ENCODE measurements around the gene PTPRE. TPM values are rescaled to one million over a fixed set of nuclear protein-coding genes. Genes with fewer than 3 reads are reported as not detected.

Gene PTPRE
- total RNA-seq, 1 experiment from 2014 or later = 11.6 TPM

DNA sequence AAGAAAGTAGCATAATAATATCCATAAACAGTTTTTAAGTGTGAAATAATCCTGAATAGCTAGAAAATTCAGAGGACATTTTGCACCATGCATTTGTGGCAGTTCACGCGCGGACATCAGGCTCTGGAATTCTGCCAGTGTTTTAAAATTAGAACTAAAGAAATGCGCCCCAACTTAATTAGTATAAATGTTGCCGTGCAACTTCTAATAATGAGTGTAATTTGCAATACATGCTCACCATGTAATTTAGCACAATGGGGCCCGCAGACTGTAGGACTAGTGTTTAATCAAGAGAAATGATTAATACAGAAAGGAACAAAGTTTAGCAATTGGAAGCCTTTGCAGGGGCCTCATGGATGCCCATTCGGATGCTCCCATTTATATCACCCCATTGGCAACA, 96.6 kb downstream of the PTPRE start:
- no peaks in the 10 kb centered on the region for H3K27me3 ChIP-seq (replicated peaks; ENCODE audit: insufficient read depth, low read depth, low read length, poor library complexity)
- no peak for DNase-seq (ENCODE audit: low spot score)
- intact Hi-C loops (cut with micrococcal nuclease; ENCODE audit: unreplicated experiment) = no loop called here
- H3K4me1 ChIP-seq (ENCODE audit: insufficient read depth, low read length, poor library complexity, severe bottlenecking) = no peaks in the 10 kb centered on the region
- POLR2A ChIA-PET (ENCODE audit: low non-redundant PET) = no interaction called here
- H3K9me3 ChIP-seq (ENCODE audit: low read depth, low read length, poor library complexity, severe bottlenecking) = no peaks in the 10 kb centered on the region
- BruUV-seq (replicated peaks) = no TSS peak
- CTCF ChIA-PET = no interaction called here
- H3K36me3 ChIP-seq (ENCODE audit: insufficient read depth, low read length, poor library complexity, severe bottlenecking) = no peaks in the 10 kb centered on the region
- H3K27ac ChIP-seq (ENCODE audit: low read depth, low read length, poor library complexity, severe bottlenecking) = no peak overlapping the region
- TF ChIP-seq, protein P1, sequence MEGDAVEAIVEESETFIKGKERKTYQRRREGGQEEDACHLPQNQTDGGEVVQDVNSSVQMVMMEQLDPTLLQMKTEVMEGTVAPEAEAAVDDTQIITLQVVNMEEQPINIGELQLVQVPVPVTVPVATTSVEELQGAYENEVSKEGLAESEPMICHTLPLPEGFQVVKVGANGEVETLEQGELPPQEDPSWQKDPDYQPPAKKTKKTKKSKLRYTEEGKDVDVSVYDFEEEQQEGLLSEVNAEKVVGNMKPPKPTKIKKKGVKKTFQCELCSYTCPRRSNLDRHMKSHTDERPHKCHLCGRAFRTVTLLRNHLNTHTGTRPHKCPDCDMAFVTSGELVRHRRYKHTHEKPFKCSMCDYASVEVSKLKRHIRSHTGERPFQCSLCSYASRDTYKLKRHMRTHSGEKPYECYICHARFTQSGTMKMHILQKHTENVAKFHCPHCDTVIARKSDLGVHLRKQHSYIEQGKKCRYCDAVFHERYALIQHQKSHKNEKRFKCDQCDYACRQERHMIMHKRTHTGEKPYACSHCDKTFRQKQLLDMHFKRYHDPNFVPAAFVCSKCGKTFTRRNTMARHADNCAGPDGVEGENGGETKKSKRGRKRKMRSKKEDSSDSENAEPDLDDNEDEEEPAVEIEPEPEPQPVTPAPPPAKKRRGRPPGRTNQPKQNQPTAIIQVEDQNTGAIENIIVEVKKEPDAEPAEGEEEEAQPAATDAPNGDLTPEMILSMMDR (conservative IDR thresholded peaks at IDR 0.05; ENCODE audit: low read depth, low read length) = no peak
- no peak for TF ChIP-seq EZH2 (IDR thresholded peaks at IDR 0.05; ENCODE audit: borderline replicate concordance, low read depth, low read length, poor library complexity, severe bottlenecking)
- no peak overlapping the region for H3K4me3 ChIP-seq (ENCODE audit: low read depth, low read length, poor library complexity, severe bottlenecking)

DNA sequence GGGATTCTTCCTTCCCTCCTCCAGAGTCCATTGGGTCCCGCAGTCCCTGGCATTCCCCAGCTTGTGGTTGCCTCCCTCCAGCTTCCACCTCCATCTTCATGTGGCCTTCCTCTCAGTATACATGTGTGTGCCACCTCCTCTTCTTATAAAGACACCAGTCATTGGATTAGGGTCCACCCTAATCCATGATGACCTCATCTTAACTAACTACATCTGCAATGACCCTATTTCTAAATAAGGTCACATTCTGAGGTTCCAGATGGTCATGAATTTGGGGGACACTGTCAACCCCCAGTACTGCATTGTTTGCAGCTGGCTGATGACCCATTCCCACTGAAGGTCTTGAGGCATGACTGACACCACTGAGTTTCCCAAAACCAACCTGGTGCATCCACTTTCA, 99.0 kb downstream of the PTPRE start:
- intact Hi-C loops (cut with micrococcal nuclease; ENCODE audit: unreplicated experiment) = no loop called here

DNA sequence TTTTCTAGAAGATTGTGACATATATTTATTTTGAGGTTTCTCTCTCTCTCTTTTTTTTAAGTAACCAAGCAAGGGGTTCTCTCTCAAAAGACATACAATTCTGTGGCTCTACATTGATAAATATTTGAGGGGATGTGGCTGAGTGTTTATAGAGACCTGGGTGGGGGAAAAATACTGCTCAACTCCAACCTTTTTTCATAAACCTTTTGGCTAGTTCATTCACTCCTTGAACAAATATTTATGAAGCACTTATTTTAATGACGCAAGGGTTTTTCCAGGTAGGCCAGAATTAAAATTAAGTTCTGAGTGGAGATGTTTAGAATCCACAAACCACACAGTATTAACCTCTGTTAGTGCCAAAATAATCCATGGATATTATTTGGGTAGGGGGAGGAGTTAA, 100.2 kb downstream of the PTPRE start:
- intact Hi-C loops (cut with micrococcal nuclease; ENCODE audit: unreplicated experiment) = no loop called here
- ChIA-PET POLR2A (ENCODE audit: low non-redundant PET) (no interaction called here), CTCF (interaction anchor here (1.0 kb wide), 1 partner anchor 100 kb away, joined by 3 read pairs; the partner anchor contains the start of gene PTPRE)
- DNase-seq (ENCODE audit: low spot score) = no peak
- Histone ChIP-seq H3K4me3 (ENCODE audit: low read depth, low read length, poor library complexity, severe bottlenecking) (no peak overlapping the region), H3K9me3 (ENCODE audit: low read depth, low read length, poor library complexity, severe bottlenecking) (no peaks in the 10 kb centered on the region), H3K27ac (ENCODE audit: low read depth, low read length, poor library complexity, severe bottlenecking) (no peak overlapping the region), H3K27me3 (replicated peaks; ENCODE audit: insufficient read depth, low read depth, low read length, poor library complexity) (no peaks in the 10 kb centered on the region), H3K4me1 (ENCODE audit: insufficient read depth, low read length, poor library complexity, severe bottlenecking) (no peaks in the 10 kb centered on the region), H3K36me3 (ENCODE audit: insufficient read depth, low read length, poor library complexity, severe bottlenecking) (no peaks in the 10 kb centered on the region)
- TF ChIP-seq, protein P1 (conservative IDR thresholded peaks at IDR 0.05; ENCODE audit: low read depth, low read length) = no peak
- TF ChIP-seq EZH2 (IDR thresholded peaks at IDR 0.05; ENCODE audit: borderline replicate concordance, low read depth, low read length, poor library complexity, severe bottlenecking) = no peak
- BruUV-seq (replicated peaks) = no TSS peak

More for the DNA sequence above, 99.0 kb downstream of the PTPRE start:
- Histone ChIP-seq H3K27ac (ENCODE audit: low read depth, low read length, poor library complexity, severe bottlenecking) (no peak overlapping the region), H3K27me3 (replicated peaks; ENCODE audit: insufficient read depth, low read depth, low read length, poor library complexity) (no peaks in the 10 kb centered on the region), H3K4me3 (ENCODE audit: low read depth, low read length, poor library complexity, severe bottlenecking) (no peak overlapping the region), H3K9me3 (ENCODE audit: low read depth, low read length, poor library complexity, severe bottlenecking) (no peaks in the 10 kb centered on the region), H3K4me1 (ENCODE audit: insufficient read depth, low read length, poor library complexity, severe bottlenecking) (no peaks in the 10 kb centered on the region), H3K36me3 (ENCODE audit: insufficient read depth, low read length, poor library complexity, severe bottlenecking) (no peaks in the 10 kb centered on the region)
- TF ChIP-seq EZH2 (IDR thresholded peaks at IDR 0.05; ENCODE audit: borderline replicate concordance, low read depth, low read length, poor library complexity, severe bottlenecking) = no peak
- TF ChIP-seq, protein P1 (conservative IDR thresholded peaks at IDR 0.05; ENCODE audit: low read depth, low read length) = no peak
- CTCF ChIA-PET = no interaction called here
- DNase-seq (ENCODE audit: low spot score) = no peak
- POLR2A ChIA-PET (ENCODE audit: low non-redundant PET) = no interaction called here
- BruUV-seq (replicated peaks) = no TSS peak

Data from A673 (cell line).